OCI-LY1 (cell line): ENCODE results near the gene LZTS3.
"Not testable (repeated sequence)": the region's sequence is repeated elsewhere in the genome, so short reads cannot be mapped to it uniquely, and the experiment has no call there.

Experiments used
- H2AFZ ChIP-seq: fragments of 200-600 bp; sonication (generic), shearing (Covaris generic); 2 replicates; pipeline ENCODE4 v1.6.0; 2014; ENCODE audit warnings: antibody characterized with exemption, mild to moderate bottlenecking, low read length
- H3F3A ChIP-seq: fragments of 200-600 bp; sonication (generic), shearing (Covaris generic); 2 replicates; pipeline ENCODE4 v1.6.0; 2014; ENCODE audit warnings: mild to moderate bottlenecking, antibody characterized with exemption, low read length, moderate library complexity; ENCODE audit not compliant: insufficient read depth
- H3K27ac ChIP-seq: fragments of 200-600 bp; sonication (generic); 2 replicates; pipeline ENCODE4 v1.5.1; 2014; ENCODE audit warnings: low read length, mixed run types, mild to moderate bottlenecking, low read depth; ENCODE audit not compliant: poor library complexity, severe bottlenecking
- H3K27me3 ChIP-seq: fragments of 200-600 bp; sonication (generic); 2 replicates; pipeline ENCODE4 v1.6.0; 2014; ENCODE audit warnings: antibody characterized with exemption, mild to moderate bottlenecking, low read length, moderate library complexity; ENCODE audit not compliant: insufficient read depth
- H3K36me3 ChIP-seq: fragments of 200-600 bp; sonication (generic); 2 replicates; pipeline ENCODE4 v1.6.1; 2014; ENCODE audit warnings: mild to moderate bottlenecking, antibody characterized with exemption, low read length, moderate library complexity, mixed read lengths; ENCODE audit not compliant: insufficient read depth
- H3K4me1 ChIP-seq: fragments of 200-600 bp; sonication (generic); 2 replicates; pipeline ENCODE4 v1.5.1; 2014; ENCODE audit warnings: mild to moderate bottlenecking, low read length, moderate library complexity; ENCODE audit not compliant: insufficient read depth, severe bottlenecking
- H3K4me2 ChIP-seq: fragments of 200-600 bp; sonication (generic), shearing (Covaris generic); 2 replicates; pipeline ENCODE4 v1.6.1; 2014; ENCODE audit warnings: low read length
- H3K4me3 ChIP-seq: fragments of 200-600 bp; sonication (generic); 2 replicates; pipeline ENCODE4 v1.5.1; 2014; ENCODE audit warnings: low read length, low read depth, mild to moderate bottlenecking, mixed read lengths; ENCODE audit not compliant: poor library complexity, severe bottlenecking
- H3K79me2 ChIP-seq: fragments of 200-600 bp; shearing (Covaris generic); 2 replicates; pipeline ENCODE4 v1.6.1; 2016; ENCODE audit warnings: mixed run types, low read length, mixed read lengths; ENCODE audit not compliant: insufficient read depth
- H3K9ac ChIP-seq: fragments of 200-600 bp; sonication (generic), shearing (Covaris generic); 2 replicates; pipeline ENCODE4 v1.6.1; 2014; ENCODE audit warnings: mild to moderate bottlenecking, low read length, mixed read lengths
- H3K9me2 ChIP-seq: fragments of 200-600 bp; sonication (generic), shearing (Covaris generic); 2 replicates; pipeline ENCODE4 v1.6.1; 2014; ENCODE audit warnings: low read depth, mild to moderate bottlenecking, low read length, mixed read lengths
- H3K9me3 ChIP-seq: fragments of 200-600 bp; shearing (Covaris generic); 2 replicates; pipeline ENCODE4 v1.6.1; 2014; ENCODE audit warnings: low read length, mixed read lengths
- H4K20me1 ChIP-seq: fragments of 200-600 bp; sonication (generic), shearing (Covaris generic); 2 replicates; pipeline ENCODE4 v1.6.0; 2016; ENCODE audit warnings: mild to moderate bottlenecking, low read length; ENCODE audit not compliant: insufficient read depth
- CTCF ChIP-seq: fragments of 200-600 bp; sonication (generic), shearing (Covaris generic); IDR thresholded peaks from 2 replicates; pipeline ENCODE4 v1.5.1; 2017; ENCODE audit warnings: mild to moderate bottlenecking, antibody characterized with exemption, low read length, moderate library complexity, mixed read lengths
- EZH2 ChIP-seq: fragments of 200-600 bp; sonication (generic), shearing (Covaris generic); IDR thresholded peaks from 2 replicates; pipeline ENCODE4 v1.8.0; 2017; ENCODE audit warnings: borderline replicate concordance, mixed run types, mild to moderate bottlenecking, antibody characterized with exemption, low read length, moderate library complexity, mixed read lengths

Gene LZTS3

DNA sequence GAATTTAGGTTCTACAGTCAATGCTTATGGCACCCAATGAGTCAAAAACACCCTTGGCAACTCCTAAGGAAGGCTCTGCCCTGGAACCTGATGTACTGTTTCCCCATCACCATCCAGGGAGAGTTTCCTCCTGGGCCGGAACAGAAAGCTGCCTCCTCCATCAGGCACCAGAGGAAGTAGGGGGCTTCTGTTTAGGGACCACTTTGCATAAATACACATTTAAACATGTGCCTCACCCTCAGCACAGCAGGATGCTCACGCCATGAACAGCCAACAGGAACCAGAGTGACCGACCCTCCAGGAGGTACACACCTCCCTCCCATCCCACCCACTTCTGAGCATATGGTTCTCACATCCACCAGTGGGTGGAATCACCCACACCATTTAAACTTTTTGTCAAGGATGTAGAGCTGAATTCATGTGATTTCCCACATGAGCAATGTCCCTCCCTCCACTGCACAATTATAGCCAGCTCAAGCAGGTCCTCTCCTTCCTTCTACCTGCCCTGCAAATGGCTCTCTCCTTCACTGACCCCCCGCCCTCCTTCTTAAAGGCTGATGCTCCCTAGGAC lies 16.3 kb upstream of the LZTS3 start:
- Histone ChIP-seq H3K9me3 (no peaks in the 10 kb centered on the region), H3K4me1 (no peaks in the 10 kb centered on the region), H3K9ac (no peak overlapping the region), H3K9me2 (no peaks in the 10 kb centered on the region), H3F3A (no peaks in the 10 kb centered on the region), H2AFZ (no peak overlapping the region), H3K27me3 (no peaks in the 10 kb centered on the region), H3K27ac (no peak overlapping the region), H3K4me2 (no peak overlapping the region), H3K79me2 (no peaks in the 10 kb centered on the region), H3K4me3 (no peak overlapping the region), H3K36me3 (peaks cover 46% of the 10 kb centered on the region), H4K20me1 (no peaks in the 10 kb centered on the region)
- TF ChIP-seq CTCF (no peak), EZH2 (no peak)

GRCh38 chr20:3188823-3189413 lies 15.6 kb upstream of the LZTS3 start:
- no peak overlapping the region for H2AFZ ChIP-seq
- no peaks in the 10 kb centered on the region for H3K79me2 ChIP-seq
- H3K9ac ChIP-seq = no peak overlapping the region
- no peak for TF ChIP-seq CTCF
- TF ChIP-seq EZH2 = no peak
- H3K9me2 ChIP-seq = no peaks in the 10 kb centered on the region
- H3K9me3 ChIP-seq = no peaks in the 10 kb centered on the region
- H3K27me3 ChIP-seq = no peaks in the 10 kb centered on the region
- no peak overlapping the region for H3K27ac ChIP-seq
- H3K4me2 ChIP-seq = no peak overlapping the region
- H3F3A ChIP-seq = no peaks in the 10 kb centered on the region
- no peak overlapping the region for H3K4me3 ChIP-seq
- no peaks in the 10 kb centered on the region for H3K4me1 ChIP-seq
- H4K20me1 ChIP-seq = no peaks in the 10 kb centered on the region
- H3K36me3 ChIP-seq = peaks cover 38% of the 10 kb centered on the region

DNA sequence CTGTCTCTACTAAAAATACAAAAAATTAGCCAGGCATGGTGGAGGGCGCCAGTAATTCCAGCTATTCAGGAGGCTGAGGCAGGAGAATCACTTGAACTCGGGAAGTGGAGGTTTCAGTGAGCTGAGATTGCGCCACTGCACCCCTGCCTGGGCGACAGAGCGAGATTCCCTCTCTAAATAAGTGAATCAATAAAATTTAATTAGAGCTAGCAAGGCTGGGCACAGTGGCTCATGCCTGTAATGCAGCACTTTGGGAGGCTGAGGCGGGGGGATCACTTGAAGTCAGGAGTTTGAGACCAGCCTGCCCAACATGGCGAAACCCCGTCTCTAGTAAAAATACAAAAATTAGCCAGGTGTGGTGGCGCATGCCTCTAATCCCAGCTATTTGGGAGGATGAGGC lies 14.5 kb upstream of the LZTS3 start:
- not testable (repeated sequence) for H3K9me3 ChIP-seq, H3F3A ChIP-seq, H3K27ac ChIP-seq, H4K20me1 ChIP-seq, H3K9ac ChIP-seq, H3K4me2 ChIP-seq, H3K27me3 ChIP-seq, H3K9me2 ChIP-seq, H3K79me2 ChIP-seq, H3K4me3 ChIP-seq, H3K4me1 ChIP-seq, H2AFZ ChIP-seq
- H3K36me3 ChIP-seq = peaks cover 33% of the 10 kb centered on the region
